Bronchial epithelial cell (primary cell): ENCODE measurements around the gene DCLK2. TPM values are rescaled to one million over a fixed set of nuclear protein-coding genes. Genes with fewer than 3 reads are reported as not detected.

Experiments used
- DNase-seq: peaks from one replicate; pipeline ENCODE4 v3.0.0-alpha.2; 2010; ENCODE audit warnings: low read depth
- FAIRE-seq: peaks from 2 replicates; lab custom pipeline; 2011; peaks lifted over from hg19 to GRCh38; lab: Jason Lieb, UNC
- H3K27me3 ChIP-seq: 2 replicates; pipeline ENCODE4 v1.5.1; 2011; ENCODE audit warnings: low read length; ENCODE audit not compliant: control insufficient read depth, insufficient read depth
- H3K36me3 ChIP-seq: 2 replicates; pipeline ENCODE4 v1.5.1; 2011; ENCODE audit warnings: low read length; ENCODE audit not compliant: control insufficient read depth, insufficient read depth
- H3K4me3 ChIP-seq: 2 replicates; pipeline ENCODE4 v1.5.1; 2011; ENCODE audit warnings: mild to moderate bottlenecking, low read depth, low read length, control low read depth
- CTCF ChIP-seq: IDR thresholded peaks from 2 replicates; pipeline ENCODE4 v1.5.1; 2011; ENCODE audit warnings: mild to moderate bottlenecking, moderate library complexity, low read length, control low read depth, inconsistent platforms; ENCODE audit not compliant: insufficient read depth, severe bottlenecking
- total RNA-seq: library from RNA; depleted of rRNA; stranded (reverse); fragments of >200 nt; gene quantifications from 2 replicates; pipeline ENCODE4 v1.2.1, GENCODE V29; 2014

DCLK2 gene
- total RNA-seq, 1 donor from 2014 or later = not detected

- TF ChIP-seq CTCF = no peak
- FAIRE-seq (no peak), DNase-seq (no peak)
- Histone ChIP-seq H3K27me3 (no peaks in the 10 kb centered on the region), H3K36me3 (no peaks in the 10 kb centered on the region), H3K4me3 (no peak overlapping the region)
Measured at GRCh38 chr4:150141756-150142155, 63.5 kb downstream of the DCLK2 start.

GRCh38 chr4:150142831-150143230 is 64.6 kb downstream of the DCLK2 start:
- DNase-seq = no peak
- Histone ChIP-seq H3K36me3 (no peaks in the 10 kb centered on the region), H3K27me3 (no peaks in the 10 kb centered on the region), H3K4me3 (no peak overlapping the region)
- FAIRE-seq = no peak
- TF ChIP-seq CTCF = no peak

DNA sequence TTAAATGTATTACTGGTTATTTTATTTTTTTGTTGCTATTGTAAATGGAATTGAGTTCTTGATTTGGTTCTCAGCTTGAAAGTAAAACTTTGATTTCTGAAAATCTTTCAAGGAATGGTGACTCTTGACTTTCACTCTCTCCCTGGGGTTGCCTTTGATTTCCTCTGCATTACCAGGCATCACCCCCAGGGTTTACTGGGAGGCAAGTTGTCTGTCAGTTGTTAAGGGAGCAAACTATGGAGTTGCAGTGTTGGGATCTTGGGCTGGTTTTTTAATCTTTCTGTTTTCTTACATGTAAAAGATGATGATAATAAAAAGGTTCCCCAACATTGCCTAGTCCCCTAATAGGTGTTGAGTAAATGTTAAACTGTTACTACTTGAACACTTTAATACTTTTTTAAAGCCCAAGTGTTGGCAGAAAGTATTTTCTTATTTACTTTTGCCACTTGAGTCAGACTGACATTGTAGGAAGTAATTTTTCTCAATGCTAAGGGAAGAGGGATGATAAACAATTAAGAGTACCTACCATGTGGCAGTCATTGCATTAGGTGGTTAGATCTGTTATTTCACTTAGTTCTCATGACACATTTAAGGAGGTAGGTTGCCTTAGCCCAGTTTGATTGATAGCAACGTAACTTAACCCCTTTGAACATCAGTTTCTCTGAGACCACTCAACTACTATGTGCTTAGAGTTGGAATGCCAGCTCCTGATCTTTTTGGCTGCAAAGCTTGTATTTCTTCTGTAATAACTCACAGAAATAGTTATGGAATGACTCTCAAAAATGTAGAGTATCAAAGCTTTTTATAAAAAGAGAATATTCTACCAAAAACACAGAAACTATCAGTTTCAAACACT is 67.1 kb downstream of the DCLK2 start:
- no peak for TF ChIP-seq CTCF
- Histone ChIP-seq H3K36me3 (no peaks in the 10 kb centered on the region), H3K4me3 (no peak overlapping the region), H3K27me3 (no peaks in the 10 kb centered on the region)
- FAIRE-seq = no peak
- no peak for DNase-seq

- TF ChIP-seq CTCF = no peak
- FAIRE-seq (no peak), DNase-seq (no peak)
- no peak overlapping the region for H3K4me3 ChIP-seq
- no peaks in the 10 kb centered on the region for H3K27me3 ChIP-seq
- no peaks in the 10 kb centered on the region for H3K36me3 ChIP-seq
Measured at GRCh38 chr4:150145946-150146340, 67.7 kb downstream of the DCLK2 start.

- Histone ChIP-seq H3K36me3 (no peaks in the 10 kb centered on the region), H3K27me3 (no peaks in the 10 kb centered on the region), H3K4me3 (no peak overlapping the region)
- TF ChIP-seq CTCF = no peak
- no peak for FAIRE-seq
- DNase-seq = no peak
Measured at GRCh38 chr4:150149381-150149780, 71.1 kb downstream of the DCLK2 start.
